CD4-positive, alpha-beta T cell treated with Interleukin-15 for 1 hour (primary cell): ENCODE measurements around the gene LBP.
"Not testable (repeated sequence)": the region's sequence is repeated elsewhere in the genome, so short reads cannot be mapped to it uniquely, and the experiment has no call there.

Source experiments
- DNase-seq: peaks from one replicate; pipeline ENCODE4 v3.0.0-alpha.2; 2020

LBP gene

DNA sequence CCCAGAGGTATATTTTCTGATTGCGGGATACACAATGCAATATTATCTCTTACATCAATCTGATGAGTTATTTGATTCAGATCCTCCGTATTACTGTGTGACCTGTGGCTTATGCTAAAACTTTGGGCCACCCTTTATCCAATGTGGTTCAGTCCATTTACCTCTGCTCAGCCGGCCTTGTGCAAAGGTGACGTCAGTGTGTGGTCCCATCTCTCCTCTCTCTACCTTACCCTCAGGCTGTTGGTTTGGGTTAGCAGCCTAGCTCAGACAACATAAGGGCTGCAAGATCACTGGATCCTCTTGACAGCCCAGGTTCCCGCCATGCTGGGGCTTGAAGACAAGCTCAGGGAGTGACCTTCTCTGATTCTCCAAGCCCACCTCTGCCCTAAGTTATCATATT, 55.8 kb downstream of the LBP start:
- no peak for DNase-seq

DNA sequence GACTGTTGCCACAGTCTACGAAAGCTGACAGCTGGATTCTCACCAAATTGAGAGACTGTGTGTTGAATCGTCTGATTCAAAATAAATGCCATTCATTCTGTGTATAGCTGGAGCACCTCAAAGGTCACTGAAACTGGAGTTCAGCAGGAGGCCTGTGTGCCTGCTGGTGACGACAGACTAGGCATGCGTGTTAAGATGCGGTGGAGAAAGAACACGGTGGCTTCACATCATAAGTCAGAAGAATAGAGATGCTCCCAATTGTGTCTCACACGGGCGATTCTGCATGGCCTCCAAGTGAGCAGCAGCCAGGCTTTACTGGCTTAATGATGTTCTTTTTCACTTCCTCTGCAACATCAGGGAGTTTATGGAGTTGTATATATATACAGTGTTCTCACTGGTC, 56.5 kb downstream of the LBP start:
- no peak for DNase-seq

DNA sequence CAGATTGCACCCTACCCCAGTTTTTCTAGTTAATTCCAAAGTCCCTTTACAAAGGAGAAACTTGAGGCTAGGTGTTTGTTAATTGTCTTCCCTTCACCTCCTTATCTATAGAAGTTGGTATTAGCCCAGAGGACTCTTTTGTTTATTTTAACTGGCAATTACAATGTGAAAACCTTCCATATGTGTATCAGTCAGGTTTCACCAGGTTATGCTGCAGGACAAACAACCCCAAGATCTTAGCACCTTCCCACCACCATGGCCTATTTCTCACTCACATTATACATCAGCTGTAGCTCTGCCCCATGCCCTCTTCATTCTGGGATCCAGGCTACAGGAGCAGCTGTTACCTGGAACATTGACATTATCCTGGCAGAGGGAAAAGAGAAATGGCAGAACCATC, 57.7 kb downstream of the LBP start:
- DNase-seq, result no peak

DNA sequence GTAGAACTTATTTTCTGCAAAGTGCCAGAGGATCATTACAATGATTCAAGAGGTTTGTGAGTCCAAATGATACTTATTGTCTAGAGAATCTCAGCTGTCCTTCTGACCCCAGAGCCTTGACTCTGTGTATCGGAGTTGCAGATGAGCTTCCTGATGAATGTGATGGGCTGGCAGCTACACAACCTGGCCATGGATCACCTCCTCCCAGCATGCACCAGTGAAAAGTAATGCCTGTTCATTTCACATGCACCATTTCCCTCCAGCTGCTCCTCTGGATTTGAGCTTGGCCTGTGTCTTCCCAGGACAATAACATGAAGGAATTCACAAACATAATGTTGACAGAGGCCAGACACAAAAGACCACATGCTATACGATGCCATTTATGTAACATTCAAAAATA, 58.9 kb downstream of the LBP start:
- no peak for DNase-seq

DNA sequence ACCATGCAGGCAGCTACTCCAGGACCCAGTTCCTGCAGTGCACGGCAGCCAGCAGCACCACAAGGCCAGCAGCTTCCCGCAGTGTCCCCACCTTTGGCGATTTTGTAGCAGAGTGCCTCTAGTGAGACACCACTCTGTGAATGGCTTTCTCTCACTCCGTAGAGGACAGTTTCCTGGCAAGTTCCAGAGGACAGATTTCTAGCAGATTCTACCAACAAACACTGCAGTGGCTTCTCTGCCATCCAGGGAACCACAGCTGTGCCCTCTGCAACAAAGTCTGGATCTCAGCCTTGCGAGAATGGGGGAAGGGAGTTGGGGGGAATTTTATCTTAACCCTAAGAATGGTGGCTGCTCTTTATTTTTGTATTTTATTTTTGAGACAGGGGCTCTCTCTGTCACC, 60.2 kb downstream of the LBP start:
- no peak for DNase-seq

DNA sequence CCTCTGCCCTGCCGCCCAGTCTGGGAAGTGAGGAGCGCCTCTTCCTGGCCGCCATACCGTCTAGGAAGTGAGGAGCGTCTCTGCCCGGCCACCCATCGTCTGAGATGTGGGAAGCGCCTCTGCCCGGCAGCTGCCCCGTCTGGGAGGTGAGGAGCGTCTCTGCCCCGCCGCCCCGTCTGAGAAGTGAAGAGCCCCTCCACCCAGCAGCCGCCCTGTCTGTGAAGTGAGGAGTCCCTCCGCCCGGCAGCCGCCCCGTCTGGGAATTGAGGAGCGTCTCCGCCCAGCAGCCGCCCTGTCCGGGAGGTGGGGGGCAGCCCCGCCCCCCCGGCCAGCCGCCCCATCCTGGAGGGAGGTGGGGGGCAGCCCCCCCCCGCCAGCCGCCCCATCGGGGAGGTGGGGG, 61.0 kb downstream of the LBP start:
- DNase-seq, result no peak

DNA sequence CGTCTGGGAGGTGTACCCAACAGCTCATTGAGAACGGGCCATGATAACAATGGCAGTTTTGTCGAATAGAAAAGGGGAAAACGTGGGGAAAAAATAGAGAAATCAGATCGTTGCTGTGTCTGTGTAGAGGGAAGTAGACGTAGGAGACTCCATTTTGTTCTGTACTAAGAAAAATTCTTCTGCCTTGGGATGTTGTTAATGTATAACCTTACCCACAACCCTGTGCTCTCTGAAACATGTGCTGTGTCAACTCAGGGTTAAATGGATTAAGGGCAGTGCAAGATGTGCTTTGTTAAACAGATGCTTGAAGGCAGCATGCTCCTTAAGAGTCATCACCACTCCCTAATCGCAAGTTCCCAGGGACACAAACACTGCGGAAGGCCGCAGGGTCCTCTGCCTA, 61.5 kb downstream of the LBP start:
- DNase-seq, result not testable (repeated sequence)

DNA sequence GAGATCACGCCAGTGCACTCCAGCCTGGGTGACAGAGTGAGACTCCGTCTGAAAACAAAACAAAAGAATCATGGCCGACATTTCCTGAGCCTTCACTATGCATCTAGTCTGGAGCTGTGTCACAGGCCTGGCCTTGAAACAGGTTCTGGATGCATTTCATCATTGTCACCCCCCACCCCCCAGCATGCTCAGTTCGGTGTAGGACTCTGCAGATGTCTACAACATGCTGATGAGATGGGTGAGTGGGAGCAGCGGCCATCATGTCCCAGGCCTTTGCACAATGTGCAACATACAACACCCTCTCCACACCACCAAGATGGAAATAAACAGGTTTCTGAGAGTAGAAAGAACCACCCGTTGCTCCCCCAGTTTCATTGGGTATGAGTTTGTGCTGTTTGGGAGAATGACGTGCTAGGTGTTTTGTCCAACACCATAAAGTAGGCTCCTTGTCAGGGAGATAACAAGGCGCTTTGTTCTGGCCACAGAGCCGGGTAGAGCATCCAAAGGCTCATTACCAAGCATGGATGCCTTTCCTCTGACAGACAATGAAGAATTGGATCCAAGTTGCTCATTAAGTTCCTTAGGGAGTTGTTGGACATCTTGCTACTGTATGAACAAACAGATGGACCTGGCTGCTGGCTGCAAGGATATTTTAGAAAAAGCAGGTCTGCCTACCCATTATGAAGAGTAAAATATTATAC, 66.7 kb downstream of the LBP start:
- DNase-seq, result no peak

DNA sequence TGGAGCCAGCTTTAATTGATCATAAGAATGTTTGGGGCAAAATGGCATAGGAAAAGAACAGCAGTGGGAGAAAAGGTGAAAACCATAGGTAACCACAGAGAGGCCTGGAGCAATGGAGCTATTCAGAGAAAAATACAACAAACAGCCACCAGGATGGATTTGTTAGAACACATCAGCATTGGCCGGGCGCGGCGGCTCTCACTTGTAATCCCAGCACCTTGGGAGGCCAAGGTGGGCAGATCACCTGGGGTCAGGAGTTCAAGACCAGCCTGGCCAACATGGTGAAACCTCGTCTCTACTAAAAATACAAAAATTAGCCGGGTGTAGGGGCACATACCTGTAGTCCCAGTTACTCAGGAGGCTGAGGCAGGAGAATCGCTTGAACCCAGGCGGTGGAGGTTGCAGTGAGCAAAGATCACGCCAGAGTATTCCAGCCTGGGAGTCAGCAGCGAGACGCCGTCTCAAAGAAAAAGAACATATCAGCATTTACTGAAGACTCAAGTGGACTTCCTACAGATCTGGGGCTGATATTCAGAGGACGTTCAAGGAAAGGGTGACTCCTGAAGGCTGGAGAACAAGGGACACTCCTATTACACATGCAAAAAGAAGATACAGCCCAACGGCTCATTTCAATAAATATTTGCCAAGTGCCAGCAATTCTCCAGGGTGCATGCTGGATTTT, 68.6 kb downstream of the LBP start:
- DNase-seq, result no peak

DNA sequence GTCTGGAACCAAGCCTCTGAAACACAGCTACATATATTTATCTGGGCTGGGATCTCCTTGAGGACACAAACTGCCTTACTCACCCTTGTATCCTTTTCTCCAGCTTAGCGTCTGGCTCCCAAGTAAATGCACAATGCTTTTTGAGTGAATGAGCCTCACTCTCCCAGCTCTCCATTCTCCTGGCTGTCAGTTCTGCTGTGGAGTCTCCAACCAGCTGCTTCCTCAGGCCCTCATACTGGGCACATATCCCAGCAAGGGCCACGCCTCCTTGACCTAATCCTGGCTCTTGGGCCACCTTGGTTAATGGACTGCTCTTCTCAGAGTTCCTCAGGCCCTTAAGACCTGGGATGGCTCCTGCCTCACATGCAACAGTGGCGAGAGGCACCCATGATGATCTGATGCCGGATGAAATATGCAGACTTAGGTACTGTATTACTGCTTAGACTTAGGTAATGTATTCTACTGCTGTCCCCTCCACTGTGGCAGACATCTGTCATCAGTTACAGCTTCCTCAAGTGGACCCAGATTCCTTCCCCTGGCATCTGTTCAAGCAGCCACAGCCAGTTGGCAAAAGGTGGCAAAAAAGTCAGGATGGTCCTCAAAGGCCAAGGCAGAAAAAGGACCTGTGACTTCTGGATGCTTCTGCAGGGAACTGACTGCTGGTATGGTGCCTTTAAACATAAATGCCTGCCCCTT, 72.4 kb downstream of the LBP start:
- no peak for DNase-seq

DNA sequence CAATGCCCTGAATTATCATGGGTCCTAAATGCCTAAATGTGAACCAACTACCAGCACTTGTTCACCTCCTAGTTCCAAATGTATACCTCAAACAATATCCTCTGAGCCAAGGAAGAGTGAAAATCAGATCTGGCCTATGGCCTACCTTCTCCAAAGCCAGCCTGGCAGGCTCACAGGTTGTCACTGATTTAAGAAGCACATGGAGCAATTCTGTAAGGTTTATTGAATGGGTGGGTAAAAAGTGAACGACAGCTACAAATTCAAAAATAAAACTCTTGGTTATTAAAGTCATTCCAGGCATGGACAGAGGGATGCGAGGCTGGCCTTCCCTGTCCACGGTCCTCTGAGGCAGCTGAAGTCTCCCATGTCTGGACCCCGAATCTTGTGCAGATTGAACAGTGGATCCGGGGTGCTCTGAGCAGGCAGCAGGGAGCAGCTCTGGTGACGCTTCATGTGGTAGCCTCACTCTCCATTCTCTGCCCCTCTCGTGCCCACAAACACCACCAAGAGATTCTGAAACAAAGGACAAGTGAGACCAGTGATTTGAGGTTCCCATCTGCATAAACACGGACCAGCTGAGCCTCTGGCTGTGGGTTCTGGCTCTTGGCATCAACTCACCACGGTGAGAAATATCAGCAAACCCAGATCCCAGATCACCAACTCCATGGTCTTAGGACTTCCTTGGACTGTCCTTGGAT, 74.3 kb downstream of the LBP start:
- no peak for DNase-seq

DNA sequence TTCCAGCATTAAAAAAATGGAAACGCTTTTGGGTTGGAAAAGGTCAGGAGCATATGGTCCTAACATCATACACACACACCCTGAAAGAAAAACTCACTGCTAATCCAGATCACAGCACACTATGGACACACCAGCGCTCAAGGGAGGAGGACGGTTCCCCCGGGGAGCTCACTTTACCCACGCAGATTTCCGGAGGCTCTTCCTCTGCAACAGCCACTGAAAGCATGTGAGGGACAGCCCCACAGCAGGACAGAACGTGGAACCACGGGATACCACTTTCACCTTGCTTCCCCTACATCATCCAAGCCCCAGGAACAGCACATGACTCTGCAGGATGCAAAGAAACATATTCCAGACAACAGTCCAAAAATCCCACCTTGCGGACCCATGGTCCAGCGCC, 75.6 kb downstream of the LBP start:
- no peak for DNase-seq

DNA sequence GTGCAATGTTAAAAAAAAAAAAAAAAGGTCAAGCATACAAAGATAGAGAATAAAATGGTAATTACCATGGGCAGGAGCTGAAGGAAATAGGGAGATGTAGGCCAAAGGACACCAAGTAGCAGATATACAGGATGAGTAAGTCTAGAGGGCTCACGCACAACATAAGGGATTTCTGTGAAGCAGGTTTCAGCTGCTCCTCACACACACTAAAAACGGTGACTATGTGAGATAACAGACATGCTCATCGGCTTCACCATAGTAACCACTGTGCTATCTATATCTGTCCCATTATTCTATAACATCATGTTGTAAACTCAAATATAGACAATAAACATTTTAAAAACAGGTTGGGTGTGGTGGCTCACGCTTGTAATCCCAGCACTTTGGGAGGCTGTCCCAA, 77.3 kb downstream of the LBP start:
- DNase-seq, result no peak

DNA sequence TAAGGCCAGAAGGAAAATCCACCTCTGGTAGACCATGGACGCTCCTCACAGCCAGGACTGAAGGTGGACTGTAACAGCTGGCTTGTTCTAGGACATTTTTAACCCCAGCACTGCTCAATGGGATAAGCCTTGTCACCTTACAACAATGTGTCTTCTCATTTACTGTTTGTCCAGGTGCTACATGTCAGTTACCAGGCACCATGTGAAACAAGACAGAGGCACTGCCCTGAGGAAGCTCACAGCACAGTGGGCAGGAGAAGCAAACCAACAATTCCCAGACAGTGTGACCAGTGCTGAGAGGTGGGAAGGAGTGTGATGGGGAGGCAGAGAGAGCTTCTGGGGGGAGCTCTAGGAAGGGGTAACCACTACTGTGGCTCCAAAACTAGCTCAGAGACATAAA, 78.1 kb downstream of the LBP start:
- DNase-seq, result no peak

DNA sequence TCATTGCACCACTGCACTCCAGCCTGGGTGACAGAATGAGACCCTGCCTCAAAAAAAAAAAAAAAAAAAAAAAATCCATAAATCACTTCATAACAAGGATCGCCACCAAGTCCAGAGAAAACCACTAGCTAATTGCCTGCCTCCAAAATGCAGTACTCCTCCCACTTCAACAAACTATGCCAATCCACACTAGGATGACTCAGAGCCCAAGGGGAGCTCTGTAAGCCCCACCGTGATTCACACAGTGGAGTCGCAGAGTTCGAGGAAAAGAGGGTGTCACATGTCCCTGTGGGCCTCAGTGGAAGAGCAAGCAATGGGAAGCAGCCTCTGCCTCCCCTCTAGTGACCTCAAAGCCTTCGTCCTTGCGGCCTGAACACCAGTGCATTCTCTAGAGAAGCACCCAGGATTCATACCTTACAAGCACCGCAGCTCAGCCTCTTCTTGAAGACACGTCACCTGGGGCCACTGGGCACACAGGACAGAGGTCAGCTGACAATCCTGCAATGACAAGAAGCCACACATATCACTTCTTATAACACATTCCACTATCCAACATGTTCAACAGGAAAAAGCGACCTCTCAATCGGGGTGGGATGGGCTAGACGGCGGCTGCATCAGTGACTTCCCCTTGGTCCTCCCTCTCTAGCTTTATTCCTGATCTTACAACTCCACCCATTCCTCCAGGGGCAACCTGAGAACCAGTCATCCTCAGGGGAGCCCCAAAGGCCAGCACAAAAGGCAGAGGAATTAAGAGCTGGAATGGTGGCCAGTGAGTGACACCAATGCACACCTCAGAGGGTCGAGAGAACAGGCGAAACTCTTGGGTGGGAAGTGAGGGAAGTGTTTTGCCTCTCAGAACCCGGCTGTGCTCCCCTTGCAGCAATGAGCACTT, 80.0 kb downstream of the LBP start:
- no peak for DNase-seq
